OCI-LY1 (cell line): Measurements from ENCODE around the gene SASS6.

Source experiments
- H2AFZ ChIP-seq: fragments of 200-600 bp; sonication (generic), shearing (Covaris generic); 2 replicates; pipeline ENCODE4 v1.6.0; 2014; ENCODE audit warnings: antibody characterized with exemption, mild to moderate bottlenecking, low read length
- H3F3A ChIP-seq: fragments of 200-600 bp; sonication (generic), shearing (Covaris generic); 2 replicates; pipeline ENCODE4 v1.6.0; 2014; ENCODE audit warnings: mild to moderate bottlenecking, antibody characterized with exemption, low read length, moderate library complexity; ENCODE audit not compliant: insufficient read depth
- H3K27ac ChIP-seq: fragments of 200-600 bp; sonication (generic); 2 replicates; pipeline ENCODE4 v1.5.1; 2014; ENCODE audit warnings: low read length, mixed run types, mild to moderate bottlenecking, low read depth; ENCODE audit not compliant: poor library complexity, severe bottlenecking
- H3K27me3 ChIP-seq: fragments of 200-600 bp; sonication (generic); 2 replicates; pipeline ENCODE4 v1.6.0; 2014; ENCODE audit warnings: antibody characterized with exemption, mild to moderate bottlenecking, low read length, moderate library complexity; ENCODE audit not compliant: insufficient read depth
- H3K36me3 ChIP-seq: fragments of 200-600 bp; sonication (generic); 2 replicates; pipeline ENCODE4 v1.6.1; 2014; ENCODE audit warnings: mild to moderate bottlenecking, antibody characterized with exemption, low read length, moderate library complexity, mixed read lengths; ENCODE audit not compliant: insufficient read depth
- H3K4me1 ChIP-seq: fragments of 200-600 bp; sonication (generic); 2 replicates; pipeline ENCODE4 v1.5.1; 2014; ENCODE audit warnings: mild to moderate bottlenecking, low read length, moderate library complexity; ENCODE audit not compliant: insufficient read depth, severe bottlenecking
- H3K4me2 ChIP-seq: fragments of 200-600 bp; sonication (generic), shearing (Covaris generic); 2 replicates; pipeline ENCODE4 v1.6.1; 2014; ENCODE audit warnings: low read length
- H3K4me3 ChIP-seq: fragments of 200-600 bp; sonication (generic); 2 replicates; pipeline ENCODE4 v1.5.1; 2014; ENCODE audit warnings: low read length, low read depth, mild to moderate bottlenecking, mixed read lengths; ENCODE audit not compliant: poor library complexity, severe bottlenecking
- H3K79me2 ChIP-seq: fragments of 200-600 bp; shearing (Covaris generic); 2 replicates; pipeline ENCODE4 v1.6.1; 2016; ENCODE audit warnings: mixed run types, low read length, mixed read lengths; ENCODE audit not compliant: insufficient read depth
- H3K9ac ChIP-seq: fragments of 200-600 bp; sonication (generic), shearing (Covaris generic); 2 replicates; pipeline ENCODE4 v1.6.1; 2014; ENCODE audit warnings: mild to moderate bottlenecking, low read length, mixed read lengths
- H3K9me2 ChIP-seq: fragments of 200-600 bp; sonication (generic), shearing (Covaris generic); 2 replicates; pipeline ENCODE4 v1.6.1; 2014; ENCODE audit warnings: low read depth, mild to moderate bottlenecking, low read length, mixed read lengths
- H3K9me3 ChIP-seq: fragments of 200-600 bp; shearing (Covaris generic); 2 replicates; pipeline ENCODE4 v1.6.1; 2014; ENCODE audit warnings: low read length, mixed read lengths
- H4K20me1 ChIP-seq: fragments of 200-600 bp; sonication (generic), shearing (Covaris generic); 2 replicates; pipeline ENCODE4 v1.6.0; 2016; ENCODE audit warnings: mild to moderate bottlenecking, low read length; ENCODE audit not compliant: insufficient read depth
- EZH2 ChIP-seq: fragments of 200-600 bp; sonication (generic), shearing (Covaris generic); IDR thresholded peaks from 2 replicates; pipeline ENCODE4 v1.8.0; 2017; ENCODE audit warnings: borderline replicate concordance, mixed run types, mild to moderate bottlenecking, antibody characterized with exemption, low read length, moderate library complexity, mixed read lengths
- TF ChIP-seq, protein P1 (sequence below): fragments of 200-600 bp; sonication (generic), shearing (Covaris generic); IDR thresholded peaks from 2 replicates; pipeline ENCODE4 v1.5.1; 2017; ENCODE audit warnings: mild to moderate bottlenecking, antibody characterized with exemption, low read length, moderate library complexity, mixed read lengths

The SASS6 gene

DNA sequence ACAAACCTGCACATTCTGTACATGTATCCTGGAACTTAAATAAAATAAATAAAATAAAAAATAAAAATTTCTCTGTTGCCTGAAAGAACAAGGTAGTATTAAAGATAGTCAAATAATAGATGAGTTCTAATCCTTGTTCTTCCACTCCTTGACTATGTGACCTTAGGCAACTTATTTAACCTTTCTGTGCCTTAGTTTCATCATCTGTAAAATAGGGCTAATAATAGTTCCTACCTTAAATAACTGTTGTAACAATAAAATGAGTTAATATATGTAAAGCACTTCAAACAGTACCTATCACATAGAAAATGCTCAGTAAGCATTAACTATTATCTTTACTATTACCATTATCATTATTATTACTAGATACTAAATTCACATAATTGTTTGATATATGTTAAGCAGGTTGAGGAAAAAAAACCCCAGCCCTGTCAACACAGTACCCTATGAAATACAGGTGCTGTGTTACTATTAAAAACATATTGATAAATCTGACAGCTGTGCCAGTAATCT lies 23.1 kb downstream of the SASS6 start:
- Histone ChIP-seq H3K9me3 (no peaks in the 10 kb centered on the region), H3K36me3 (peaks cover 55% of the 10 kb centered on the region), H4K20me1 (no peaks in the 10 kb centered on the region), H2AFZ (no peak overlapping the region), H3K27ac (no peak overlapping the region), H3K4me2 (no peak overlapping the region), H3K9me2 (no peaks in the 10 kb centered on the region), H3K4me1 (no peaks in the 10 kb centered on the region), H3K4me3 (no peak overlapping the region), H3K79me2 (no peaks in the 10 kb centered on the region), H3F3A (no peaks in the 10 kb centered on the region), H3K27me3 (no peaks in the 10 kb centered on the region), H3K9ac (no peak overlapping the region)
- no peak for TF ChIP-seq EZH2
- TF ChIP-seq, protein P1, sequence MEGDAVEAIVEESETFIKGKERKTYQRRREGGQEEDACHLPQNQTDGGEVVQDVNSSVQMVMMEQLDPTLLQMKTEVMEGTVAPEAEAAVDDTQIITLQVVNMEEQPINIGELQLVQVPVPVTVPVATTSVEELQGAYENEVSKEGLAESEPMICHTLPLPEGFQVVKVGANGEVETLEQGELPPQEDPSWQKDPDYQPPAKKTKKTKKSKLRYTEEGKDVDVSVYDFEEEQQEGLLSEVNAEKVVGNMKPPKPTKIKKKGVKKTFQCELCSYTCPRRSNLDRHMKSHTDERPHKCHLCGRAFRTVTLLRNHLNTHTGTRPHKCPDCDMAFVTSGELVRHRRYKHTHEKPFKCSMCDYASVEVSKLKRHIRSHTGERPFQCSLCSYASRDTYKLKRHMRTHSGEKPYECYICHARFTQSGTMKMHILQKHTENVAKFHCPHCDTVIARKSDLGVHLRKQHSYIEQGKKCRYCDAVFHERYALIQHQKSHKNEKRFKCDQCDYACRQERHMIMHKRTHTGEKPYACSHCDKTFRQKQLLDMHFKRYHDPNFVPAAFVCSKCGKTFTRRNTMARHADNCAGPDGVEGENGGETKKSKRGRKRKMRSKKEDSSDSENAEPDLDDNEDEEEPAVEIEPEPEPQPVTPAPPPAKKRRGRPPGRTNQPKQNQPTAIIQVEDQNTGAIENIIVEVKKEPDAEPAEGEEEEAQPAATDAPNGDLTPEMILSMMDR, result no peak

DNA sequence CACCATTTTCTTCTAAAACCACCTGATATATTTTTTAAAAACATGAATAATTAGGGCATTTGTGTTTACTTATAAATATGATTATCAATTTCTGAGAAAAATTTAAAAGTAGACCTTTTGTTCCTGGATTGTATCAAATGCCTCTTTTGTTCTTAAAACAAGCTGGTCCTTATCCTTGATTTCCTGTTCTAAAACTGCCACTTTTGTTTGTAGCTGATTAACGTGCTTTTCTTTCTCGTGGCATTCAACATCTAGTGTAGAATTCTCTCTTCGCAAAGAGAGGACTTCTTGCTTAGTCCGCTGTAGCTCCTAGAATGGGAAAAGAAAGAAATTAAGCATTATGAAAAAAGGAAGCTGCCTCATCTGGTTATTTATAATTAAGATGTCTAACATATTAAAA lies 25.0 kb downstream of the SASS6 start:
- Histone ChIP-seq H3K4me3 (no peak overlapping the region), H3K27me3 (no peaks in the 10 kb centered on the region), H2AFZ (no peak overlapping the region), H3K9ac (no peak overlapping the region), H3K4me1 (no peaks in the 10 kb centered on the region), H3K9me2 (no peaks in the 10 kb centered on the region), H3K4me2 (no peak overlapping the region), H3K27ac (no peak overlapping the region), H4K20me1 (no peaks in the 10 kb centered on the region), H3K36me3 (peaks cover 64% of the 10 kb centered on the region), H3F3A (no peaks in the 10 kb centered on the region), H3K9me3 (no peaks in the 10 kb centered on the region), H3K79me2 (no peaks in the 10 kb centered on the region)
- TF ChIP-seq, protein P1, result no peak
- no peak for TF ChIP-seq EZH2

DNA sequence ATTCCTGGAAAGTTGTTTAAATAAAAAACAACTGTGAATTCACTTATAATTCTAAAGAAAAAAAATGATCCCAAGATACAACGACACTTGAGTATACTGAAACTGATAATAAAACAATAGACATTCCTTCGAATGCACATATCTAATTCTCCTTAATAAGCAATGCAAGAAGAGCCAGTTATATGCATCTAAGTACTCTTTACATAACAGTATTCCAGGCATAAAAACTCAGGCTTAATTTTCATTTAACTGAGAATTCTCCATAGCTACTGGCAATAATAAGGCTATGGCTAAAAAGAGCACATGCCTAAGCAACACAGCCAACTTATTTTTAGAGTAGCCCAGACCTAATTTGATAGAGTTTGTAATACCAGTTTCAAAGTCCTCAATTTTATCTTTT lies 31.2 kb downstream of the SASS6 start:
- Histone ChIP-seq H3K36me3 (peaks cover 88% of the 10 kb centered on the region), H3K4me2 (no peak overlapping the region), H3K27me3 (no peaks in the 10 kb centered on the region), H3K9me3 (no peaks in the 10 kb centered on the region), H3K27ac (no peak overlapping the region), H3K9me2 (no peaks in the 10 kb centered on the region), H4K20me1 (no peaks in the 10 kb centered on the region), H3K9ac (no peak overlapping the region), H2AFZ (no peak overlapping the region), H3K4me3 (no peak overlapping the region), H3K79me2 (no peaks in the 10 kb centered on the region), H3F3A (no peaks in the 10 kb centered on the region), H3K4me1 (no peaks in the 10 kb centered on the region)
- TF ChIP-seq EZH2, result no peak
- TF ChIP-seq, protein P1, result no peak
